LNCAP (cell line): ENCODE data around the gene PHF11.

Experiments used
- CTCF ChIP-seq: fragments of 450-650 bp; IDR thresholded peaks from 2 replicates; pipeline ENCODE4 v1.5.1; 2017; ENCODE audit warnings: mild to moderate bottlenecking

Gene PHF11

GRCh38 chr13:49476529-49476928, 19.2 kb upstream of the PHF11 start:
- no peak for TF ChIP-seq CTCF

GRCh38 chr13:49481788-49482187, 14.0 kb upstream of the PHF11 start:
- no peak for TF ChIP-seq CTCF

GRCh38 chr13:49488563-49488962, 7.2 kb upstream of the PHF11 start:
- TF ChIP-seq CTCF, result no peak

- TF ChIP-seq CTCF, result no peak
Observed at GRCh38 chr13:49494645-49495044, 1.1 kb upstream of the PHF11 start.

GRCh38 chr13:49497272-49497671, 1.5 kb downstream of the PHF11 start:
- no peak for TF ChIP-seq CTCF

- TF ChIP-seq CTCF, result no peak
Observed at GRCh38 chr13:49498206-49498605, 2.5 kb downstream of the PHF11 start.

GRCh38 chr13:49499889-49500660, 4.3 kb downstream of the PHF11 start:
- no peak for TF ChIP-seq CTCF

- TF ChIP-seq CTCF, result no peak
Observed at GRCh38 chr13:49502954-49503353, 7.2 kb downstream of the PHF11 start.
